HEK293T (cell line): ENCODE results near the gene LURAP1L.

ENCODE experiments used
- CTBP1 ChIP-seq: fragments of 450-650 bp; IDR thresholded peaks from 2 replicates; pipeline ENCODE4 v1.6.1; 2016; ENCODE audit warnings: borderline replicate concordance
- FOXA1 ChIP-seq: fragments of 450-650 bp; IDR thresholded peaks from 2 replicates; pipeline ENCODE4 v1.6.1; 2016; ENCODE audit warnings: mild to moderate bottlenecking
- FOXK2 ChIP-seq: fragments of 450-650 bp; IDR thresholded peaks from 2 replicates; pipeline ENCODE4 v1.6.1; 2016; ENCODE audit warnings: mild to moderate bottlenecking
- LEF1 ChIP-seq: fragments of 450-650 bp; IDR thresholded peaks from 2 replicates; pipeline ENCODE4 v1.6.1; 2017; ENCODE audit warnings: mild to moderate bottlenecking, borderline replicate concordance
- TARDBP ChIP-seq: fragments of 450-650 bp; IDR thresholded peaks from 2 replicates; pipeline ENCODE4 v1.6.1; 2016

- no peak for TF ChIP-seq CTBP1
- TF ChIP-seq TARDBP, result no peak
- no peak for TF ChIP-seq FOXA1
- no peak for TF ChIP-seq LEF1
- no peak for TF ChIP-seq FOXK2
These were observed 71.2 kb downstream of the LURAP1L start for GRCh38 chr9:12846035-12846434.
